ENCODE data around the gene SMARCC2. TPM values are rescaled to one million over a fixed set of nuclear protein-coding genes. Genes with fewer than 3 reads are reported as not detected.

The SMARCC2 gene
- total RNA-seq, 1 experiment from 2014 or later, result 99.7 TPM

- H3K79me2 ChIP-seq (ENCODE audit: insufficient read depth, low read length), result peaks cover 18% of the 10 kb centered on the region
- RAD21 ChIA-PET (ENCODE audit: low non-redundant PET in 1 of 2, low total read pairs in 2 of 2, uncharacterized antibody in 2 of 2, unreplicated experiment in 2 of 2), result interaction anchor here in 1 of 2 experiments (0.6 kb wide), 1 partner anchor 71 kb away, joined by 6 read pairs; no protein-coding TSS in a partner anchor
- peaks cover 4 to 28% of the 10 kb centered on the region in 2 experiments; a peak in 3 of 4 replicates for H3K36me3 ChIP-seq (ENCODE audit: control insufficient read depth in 1 of 2, insufficient read depth in 2 of 2, low read length in 2 of 2)
- no peaks in the 10 kb centered on the region for H3K9me2 ChIP-seq (ENCODE audit: insufficient read depth)
- no peaks in the 10 kb centered on the region for H4K20me1 ChIP-seq (ENCODE audit: insufficient read depth)
- peak overlapping the region; percentile 88 for H3K4me2 ChIP-seq (ENCODE audit: low read length)
- ATAC-seq (peak; percentile 19), DNase-seq (ENCODE audit: low read depth, low spot score) (peak; percentile 82)
- no peaks in the 10 kb centered on the region for H3K27me3 ChIP-seq (ENCODE audit: insufficient read depth, low read length)
- peaks cover 23 to 34% of the 10 kb centered on the region in 2 experiments for H3K4me1 ChIP-seq (ENCODE audit: control insufficient read depth in 1 of 2, insufficient read depth in 2 of 2, low read length in 2 of 2)
- no peak overlapping the region for H2AFZ ChIP-seq (ENCODE audit: low read depth, low read length, poor library complexity, severe bottlenecking)
- POLR2A ChIA-PET, result interaction anchor here (0.9 to 2.9 kb wide), 5 partner anchors 9 to 103 kb away, joined by 3 to 42 read pairs (median 5); partner anchors contain the start of genes ESYT1, PA2G4, RNF41 and SMARCC2
- H3K27ac ChIP-seq (ENCODE audit: low read depth, low read length), result peak overlapping the region; percentile 93
- BruUV-seq (replicated peaks), result no TSS peak
- peak overlapping the region; percentile 80 for H3K9ac ChIP-seq (ENCODE audit: low read length)
- CTCF ChIA-PET, result interaction anchor here (2.9 to 3.3 kb wide), 2 partner anchors 8 to 70 kb away, joined by 24 to 29 read pairs; partner anchors contain the start of genes ESYT1 and SMARCC2
- H3K4me3 ChIP-seq (replicated peaks in 1 of 2; ENCODE audit: low read depth in 1 of 2, low read length in 2 of 2), result peak overlapping the region; percentile 76 to 80
- intact Hi-C loops (cut with micrococcal nuclease), result loop anchor here (1.0 to 10.0 kb wide), 9 partner anchors 39 to 517 kb away; partner anchors contain the start of genes COQ10A, CS, MYL6 and NABP2
- H3K9me3 ChIP-seq (ENCODE audit: control insufficient read depth in 1 of 2, insufficient read depth in 1 of 2, low read depth in 1 of 2, low read length in 2 of 2), result no peaks in the 10 kb centered on the region
- TF ChIP-seq CTCF (IDR thresholded peaks at IDR 0.05 in 2 of 3, conservative IDR thresholded peaks at IDR 0.05 in 1 of 3; ENCODE audit: borderline replicate concordance in 1 of 3, insufficient read depth in 1 of 3, low read depth in 2 of 3, low read length in 2 of 3), result peak in 2 of 3 experiments; percentile 77 to 84; a peak in 4 of 6 replicates
- no peak for TF ChIP-seq ZBTB33 (IDR thresholded peaks at IDR 0.05; ENCODE audit: extremely low read depth, insufficient replicate concordance, low read length)
- peak; percentile 37 for TF ChIP-seq YY1 (IDR thresholded peaks at IDR 0.05; ENCODE audit: extremely low read depth, insufficient replicate concordance, low read depth, low read length)
Measured at GRCh38 chr12:56119361-56119796, 69.9 kb downstream of the SMARCC2 start.
